ENCODE results near the gene SNRNP40.

Gene SNRNP40

DNA sequence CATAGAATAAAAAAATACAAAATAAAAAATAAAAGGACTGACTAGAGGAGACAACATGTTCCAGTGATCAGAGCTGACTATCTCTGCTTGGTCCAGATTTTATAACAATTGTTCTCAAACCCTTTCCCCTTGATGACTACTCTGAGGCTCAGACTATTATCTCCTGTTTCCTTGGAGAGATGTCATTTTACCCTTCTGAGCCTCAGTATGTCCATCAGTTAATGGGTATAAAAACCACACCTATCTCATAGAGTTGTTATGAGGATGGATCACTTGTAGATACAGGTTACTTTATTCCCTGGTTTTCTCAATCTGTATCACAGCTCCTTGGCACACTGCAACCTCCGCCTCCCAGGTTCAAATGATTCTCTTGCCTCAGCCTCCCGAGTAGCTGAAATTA lies 63.9 kb downstream of the SNRNP40 start:
- no peaks in the 10 kb centered on the region for H3K36me3 Mint-ChIP-seq
- DNase-seq (ENCODE audit: low spot score in 2 of 2): no peak
- no peaks in the 10 kb centered on the region for H3K9me3 Mint-ChIP-seq
- no peak overlapping the region for H3K27ac Mint-ChIP-seq
- no peak overlapping the region for H3K4me3 Mint-ChIP-seq
- H3K4me1 Mint-ChIP-seq: no peaks in the 10 kb centered on the region
- peaks cover 17% of the 10 kb centered on the region for H3K27me3 Mint-ChIP-seq
- ATAC-seq (ENCODE audit: low read depth): no peak

DNA sequence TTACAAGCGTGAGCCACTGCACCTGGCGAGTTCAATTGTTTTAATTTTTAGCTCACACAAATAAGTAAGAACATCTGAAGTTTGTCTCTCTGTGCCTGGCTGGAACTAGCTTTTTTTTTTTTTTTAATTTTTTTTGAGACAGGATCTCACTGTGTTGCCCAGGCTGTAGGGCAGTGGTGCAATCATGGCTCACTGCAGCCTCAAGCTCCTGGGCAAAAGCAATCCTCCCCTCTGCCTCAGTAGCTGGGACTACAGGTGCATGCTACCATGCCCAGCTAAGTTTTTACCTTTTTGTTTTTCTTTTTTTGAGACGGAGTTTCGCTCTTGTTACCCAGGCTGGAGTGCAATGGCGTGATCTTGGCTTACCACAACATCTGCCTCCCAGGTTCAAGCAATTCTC lies 64.8 kb downstream of the SNRNP40 start:
- Mint-ChIP-seq H3K4me1 (no peaks in the 10 kb centered on the region), H3K4me3 (no peak overlapping the region), H3K27me3 (peaks cover 17% of the 10 kb centered on the region), H3K9me3 (no peaks in the 10 kb centered on the region), H3K27ac (no peak overlapping the region), H3K36me3 (no peaks in the 10 kb centered on the region)
- ATAC-seq (ENCODE audit: low read depth): no peak
- DNase-seq (ENCODE audit: low spot score in 2 of 2): no peak

DNA sequence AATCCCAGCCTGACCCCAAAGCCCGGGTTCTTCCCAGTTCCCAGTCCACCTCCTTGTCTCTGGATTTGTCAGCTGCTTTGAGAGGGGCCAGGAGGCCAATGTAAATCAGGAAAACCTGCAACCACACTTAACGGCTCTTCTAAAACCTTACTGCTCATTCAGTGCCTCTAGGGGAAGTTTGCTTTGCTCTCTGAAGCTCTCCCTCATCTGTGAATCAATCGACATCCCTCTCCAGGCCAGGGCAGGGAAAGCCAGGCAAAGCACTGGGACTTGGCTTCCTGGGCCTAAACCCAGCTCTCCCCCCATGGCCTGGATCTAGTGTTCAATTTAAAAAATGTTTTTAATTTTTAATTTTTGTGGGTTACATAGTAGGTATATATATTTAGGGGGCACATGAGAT lies 66.2 kb downstream of the SNRNP40 start:
- Mint-ChIP-seq H3K27me3 (peaks cover 10% of the 10 kb centered on the region), H3K9me3 (no peaks in the 10 kb centered on the region), H3K36me3 (no peaks in the 10 kb centered on the region), H3K4me3 (no peak overlapping the region), H3K4me1 (no peaks in the 10 kb centered on the region), H3K27ac (no peak overlapping the region)
- ATAC-seq (ENCODE audit: low read depth) (no peak), DNase-seq (ENCODE audit: low spot score in 2 of 2) (no peak)

DNA sequence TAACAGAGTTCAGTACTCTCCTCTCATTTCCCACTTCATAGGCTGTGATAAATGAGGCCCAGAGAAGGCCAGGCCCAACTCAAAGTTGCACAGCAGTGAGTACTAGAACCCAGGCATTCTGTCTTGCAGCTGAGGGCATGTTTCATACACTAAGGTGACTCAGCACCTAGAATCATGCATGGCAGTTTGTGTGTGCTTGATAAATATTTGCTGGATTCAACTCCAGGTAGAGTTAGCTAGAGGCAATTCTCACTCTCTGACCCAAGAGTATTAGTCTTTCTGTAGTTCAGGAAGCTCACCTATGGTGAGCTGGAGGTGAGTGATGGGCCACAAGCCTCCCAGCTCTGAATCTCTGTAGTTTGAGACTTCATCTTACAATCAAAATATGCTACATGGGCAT lies 67.6 kb downstream of the SNRNP40 start:
- Mint-ChIP-seq H3K36me3 (no peaks in the 10 kb centered on the region), H3K27me3 (peaks cover 2% of the 10 kb centered on the region), H3K4me1 (no peaks in the 10 kb centered on the region), H3K4me3 (no peak overlapping the region), H3K27ac (no peak overlapping the region), H3K9me3 (no peaks in the 10 kb centered on the region)
- DNase-seq (ENCODE audit: low spot score in 2 of 2) (no peak), ATAC-seq (ENCODE audit: low read depth) (no peak)

DNA sequence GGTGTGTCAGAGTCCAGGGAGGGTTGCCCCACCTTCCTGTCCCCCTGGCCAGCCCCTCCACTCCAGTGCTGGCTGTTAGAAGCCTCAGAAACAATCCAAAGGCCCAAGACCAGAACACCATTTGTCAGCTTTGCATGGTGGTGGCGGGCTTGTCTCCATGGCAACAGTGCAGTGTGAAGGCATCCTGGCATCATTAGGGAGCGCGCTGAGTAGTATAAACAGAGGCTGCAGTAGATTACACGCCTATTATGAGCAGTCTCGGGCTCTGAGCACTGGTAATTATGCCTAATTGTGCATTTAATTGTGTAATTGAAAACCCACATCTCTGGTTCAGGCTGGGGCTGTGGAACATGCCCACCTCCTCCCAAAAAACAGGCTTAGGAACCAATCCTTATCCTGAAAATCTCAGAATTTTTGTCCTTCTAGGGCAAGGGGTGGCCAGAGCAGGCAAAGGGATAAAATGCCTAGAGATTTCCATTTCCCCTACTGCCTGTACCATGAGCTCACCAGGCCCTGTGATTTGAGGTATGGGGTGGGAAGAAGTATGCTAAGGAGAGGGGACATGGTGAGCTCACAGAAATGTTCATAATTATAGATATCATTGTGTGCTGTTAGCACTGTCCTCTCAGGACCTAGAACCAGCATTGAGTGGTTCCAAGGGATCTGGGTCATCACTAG lies 68.6 kb downstream of the SNRNP40 start:
- ATAC-seq (ENCODE audit: low read depth): no peak
- H3K9me3 Mint-ChIP-seq: no peaks in the 10 kb centered on the region
- no peak overlapping the region for H3K4me3 Mint-ChIP-seq
- H3K36me3 Mint-ChIP-seq: no peaks in the 10 kb centered on the region
- no peak for DNase-seq (ENCODE audit: low spot score in 2 of 2)
- H3K27me3 Mint-ChIP-seq: peaks cover 4% of the 10 kb centered on the region
- H3K4me1 Mint-ChIP-seq: no peaks in the 10 kb centered on the region
- no peak overlapping the region for H3K27ac Mint-ChIP-seq

DNA sequence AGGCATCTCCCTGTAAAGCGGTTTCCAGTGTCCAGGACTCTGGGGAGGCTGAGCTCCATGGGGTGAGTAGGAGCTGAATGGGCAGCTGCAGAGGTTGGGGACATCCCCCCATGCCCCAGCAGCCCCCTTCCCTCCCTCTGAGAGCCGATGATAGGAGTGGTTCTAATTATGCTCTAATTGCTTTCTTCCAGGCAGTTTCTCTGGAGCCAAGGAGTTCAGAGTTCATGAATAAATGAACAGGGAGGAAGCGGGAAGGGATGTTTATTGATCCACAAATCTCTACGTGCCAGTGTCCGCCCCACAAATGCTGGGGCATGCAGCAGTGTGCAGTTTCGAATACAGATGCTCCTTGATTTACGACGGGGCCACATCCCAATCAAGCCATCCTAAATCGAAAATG lies 72.5 kb downstream of the SNRNP40 start:
- Mint-ChIP-seq H3K36me3 (no peaks in the 10 kb centered on the region), H3K27ac (no peak overlapping the region), H3K9me3 (no peaks in the 10 kb centered on the region), H3K27me3 (peaks cover 2% of the 10 kb centered on the region), H3K4me1 (no peaks in the 10 kb centered on the region), H3K4me3 (no peak overlapping the region)
- ATAC-seq (ENCODE audit: low read depth) (no peak), DNase-seq (ENCODE audit: low spot score in 2 of 2) (no peak)

DNA sequence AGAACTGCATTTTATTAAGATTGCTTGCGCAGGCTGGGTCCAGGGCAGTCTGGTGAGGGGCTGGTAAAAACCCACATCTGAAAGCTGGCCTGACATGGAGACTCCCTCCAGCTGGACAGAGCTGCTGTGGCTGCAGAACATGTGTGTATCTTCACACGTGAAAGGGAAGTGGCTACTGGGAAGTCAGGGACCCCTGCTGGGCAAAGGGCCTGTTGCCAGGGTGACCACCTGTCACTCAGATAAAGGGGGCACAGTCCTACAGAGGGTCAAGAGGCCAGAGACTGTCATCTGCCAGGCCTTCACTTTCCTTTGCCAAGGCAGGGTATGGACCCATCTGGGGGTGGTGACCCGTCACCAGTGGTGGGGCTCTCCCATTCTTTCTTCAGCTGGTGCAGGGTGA lies 74.4 kb downstream of the SNRNP40 start:
- Mint-ChIP-seq H3K9me3 (no peaks in the 10 kb centered on the region), H3K4me3 (no peak overlapping the region)
- no peak for DNase-seq (ENCODE audit: low spot score in 2 of 2)

DNA sequence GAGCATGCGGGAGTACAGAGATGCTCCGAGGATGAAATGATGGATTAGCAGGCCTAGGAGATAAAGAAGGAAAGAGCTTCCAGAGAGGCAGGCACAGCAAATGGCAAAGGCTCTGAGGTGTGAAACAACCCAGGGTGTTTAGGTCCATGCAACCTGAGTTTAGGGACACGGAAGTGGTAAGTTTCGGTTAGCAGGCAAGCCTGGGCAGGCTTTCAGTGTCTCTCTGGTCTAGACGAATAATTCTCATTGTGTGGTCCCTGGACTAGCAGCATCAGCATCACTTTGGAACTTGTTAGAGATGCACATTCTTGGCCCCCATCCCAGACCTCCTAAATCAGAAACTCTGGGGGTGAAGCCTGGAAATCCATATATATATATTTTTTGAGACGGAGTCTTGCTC lies 75.5 kb downstream of the SNRNP40 start:
- Mint-ChIP-seq H3K27me3 (peaks cover 2% of the 10 kb centered on the region), H3K4me3 (no peak overlapping the region), H3K9me3 (no peaks in the 10 kb centered on the region), H3K36me3 (no peaks in the 10 kb centered on the region), H3K4me1 (no peaks in the 10 kb centered on the region), H3K27ac (no peak overlapping the region)
- no peak for ATAC-seq (ENCODE audit: low read depth)
- DNase-seq (ENCODE audit: low spot score in 2 of 2): no peak

More for the DNA sequence above, 74.4 kb downstream of the SNRNP40 start:
- ATAC-seq (ENCODE audit: low read depth): no peak
- no peaks in the 10 kb centered on the region for H3K4me1 Mint-ChIP-seq
- no peaks in the 10 kb centered on the region for H3K36me3 Mint-ChIP-seq
- no peak overlapping the region for H3K27ac Mint-ChIP-seq
- peaks cover 2% of the 10 kb centered on the region for H3K27me3 Mint-ChIP-seq

DNA sequence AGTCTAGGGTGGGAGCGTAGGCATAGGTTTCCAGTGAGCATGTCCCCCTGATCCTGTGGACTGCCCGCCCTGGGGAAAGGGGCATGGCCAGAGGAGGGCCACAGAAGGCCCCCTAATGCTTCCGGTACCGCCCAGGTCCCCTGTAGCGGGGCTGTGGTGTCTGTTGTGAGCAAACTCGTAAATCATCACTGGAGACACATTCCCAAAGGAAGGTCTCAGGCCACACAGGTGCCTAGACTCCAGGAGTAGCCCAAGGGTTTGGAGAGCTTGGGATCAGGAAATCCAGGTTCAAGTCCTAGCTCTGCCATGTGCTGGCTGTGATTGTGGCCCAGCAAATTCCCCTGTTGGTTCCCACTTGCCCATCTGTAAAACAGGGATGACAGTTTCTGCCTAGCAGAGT lies 77.1 kb downstream of the SNRNP40 start:
- DNase-seq (ENCODE audit: low spot score in 2 of 2): no peak
- H3K4me3 Mint-ChIP-seq: no peak overlapping the region
- H3K27ac Mint-ChIP-seq: no peak overlapping the region
- no peak for ATAC-seq (ENCODE audit: low read depth)
- no peaks in the 10 kb centered on the region for H3K4me1 Mint-ChIP-seq
- no peaks in the 10 kb centered on the region for H3K36me3 Mint-ChIP-seq
- peaks cover 4% of the 10 kb centered on the region for H3K27me3 Mint-ChIP-seq
- peaks cover under 1% of the 10 kb centered on the region for H3K9me3 Mint-ChIP-seq

DNA sequence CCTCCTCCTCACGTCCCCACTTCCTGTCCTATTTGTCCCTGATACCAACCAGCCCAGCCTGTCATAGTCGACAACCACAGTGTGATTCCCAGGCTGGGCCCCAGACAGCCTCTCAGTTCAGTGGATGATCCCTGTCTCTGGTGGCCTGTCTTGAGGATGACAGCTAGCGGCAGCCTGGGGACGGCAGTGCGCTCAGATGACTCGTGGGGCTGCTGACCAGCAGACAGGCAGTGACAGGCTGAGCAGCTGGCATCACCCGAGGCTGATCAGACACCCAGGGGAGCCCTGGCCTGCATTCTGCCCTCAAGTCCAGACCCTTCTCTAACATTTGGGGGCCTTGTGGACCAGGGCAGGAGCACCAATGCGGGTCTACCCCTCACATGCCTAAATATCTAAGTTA lies 77.9 kb downstream of the SNRNP40 start:
- Mint-ChIP-seq H3K4me1 (no peaks in the 10 kb centered on the region), H3K36me3 (no peaks in the 10 kb centered on the region), H3K4me3 (no peak overlapping the region), H3K27ac (no peak overlapping the region), H3K27me3 (peaks cover 5% of the 10 kb centered on the region), H3K9me3 (peaks cover 3% of the 10 kb centered on the region)
- ATAC-seq (ENCODE audit: low read depth) (no peak), DNase-seq (ENCODE audit: low spot score in 2 of 2) (no peak)

DNA sequence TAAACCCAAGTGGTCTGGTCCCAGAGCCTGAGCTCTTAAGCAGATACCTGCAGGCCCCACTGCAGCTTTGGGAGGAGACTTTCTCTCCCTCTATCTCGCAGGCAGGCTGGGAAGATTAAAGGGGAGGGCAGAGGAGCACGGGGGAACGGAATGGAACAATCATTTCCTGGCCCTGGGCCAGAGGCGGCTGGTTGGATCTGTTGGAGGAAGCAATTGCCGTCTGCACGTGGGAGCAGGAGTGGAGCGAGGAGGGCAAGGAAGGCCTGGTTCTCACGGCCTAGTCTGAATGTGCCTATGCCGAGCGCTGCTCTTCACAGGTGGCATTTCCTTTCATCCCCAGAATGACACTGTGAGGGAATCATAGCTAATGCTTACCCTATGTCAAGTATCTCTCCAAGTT lies 80.6 kb downstream of the SNRNP40 start:
- H3K27me3 Mint-ChIP-seq: peaks cover 5% of the 10 kb centered on the region
- no peaks in the 10 kb centered on the region for H3K36me3 Mint-ChIP-seq
- H3K9me3 Mint-ChIP-seq: peaks cover 3% of the 10 kb centered on the region
- H3K4me1 Mint-ChIP-seq: no peaks in the 10 kb centered on the region
- ATAC-seq (ENCODE audit: low read depth): no peak
- H3K4me3 Mint-ChIP-seq: no peak overlapping the region
- no peak overlapping the region for H3K27ac Mint-ChIP-seq
- DNase-seq (ENCODE audit: low spot score in 2 of 2): no peak

DNA sequence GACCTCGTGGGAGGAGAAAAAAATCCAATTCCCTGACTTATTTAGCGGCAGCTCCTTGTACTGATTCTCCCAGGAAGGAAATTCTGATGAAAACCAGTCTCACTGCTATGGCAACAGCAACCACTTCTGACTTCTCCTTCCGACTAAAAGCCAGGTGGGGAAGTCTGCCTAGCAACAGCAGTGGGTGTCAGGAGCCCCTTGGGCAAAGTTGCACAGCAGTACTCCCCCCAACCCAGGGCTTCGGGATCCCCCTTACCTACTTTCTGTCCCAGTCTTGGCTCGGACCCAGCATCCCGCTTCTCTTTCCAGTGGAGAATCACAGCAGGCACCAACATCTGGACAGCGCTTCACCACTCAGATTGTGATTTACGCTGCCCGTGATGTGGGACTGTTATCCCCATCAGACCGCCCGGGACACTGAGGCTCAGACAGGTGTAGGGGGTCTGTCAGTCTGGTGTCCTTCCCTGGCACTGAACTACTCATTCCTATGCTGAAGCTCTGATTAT lies 81.5 kb downstream of the SNRNP40 start:
- H3K9me3 Mint-ChIP-seq: peaks cover 3% of the 10 kb centered on the region
- H3K36me3 Mint-ChIP-seq: no peaks in the 10 kb centered on the region
- ATAC-seq (ENCODE audit: low read depth) (no peak), DNase-seq (ENCODE audit: low spot score in 2 of 2) (no peak)
- H3K4me1 Mint-ChIP-seq: no peaks in the 10 kb centered on the region
- no peak overlapping the region for H3K4me3 Mint-ChIP-seq
- H3K27me3 Mint-ChIP-seq: peaks cover 5% of the 10 kb centered on the region
- no peak overlapping the region for H3K27ac Mint-ChIP-seq

DNA sequence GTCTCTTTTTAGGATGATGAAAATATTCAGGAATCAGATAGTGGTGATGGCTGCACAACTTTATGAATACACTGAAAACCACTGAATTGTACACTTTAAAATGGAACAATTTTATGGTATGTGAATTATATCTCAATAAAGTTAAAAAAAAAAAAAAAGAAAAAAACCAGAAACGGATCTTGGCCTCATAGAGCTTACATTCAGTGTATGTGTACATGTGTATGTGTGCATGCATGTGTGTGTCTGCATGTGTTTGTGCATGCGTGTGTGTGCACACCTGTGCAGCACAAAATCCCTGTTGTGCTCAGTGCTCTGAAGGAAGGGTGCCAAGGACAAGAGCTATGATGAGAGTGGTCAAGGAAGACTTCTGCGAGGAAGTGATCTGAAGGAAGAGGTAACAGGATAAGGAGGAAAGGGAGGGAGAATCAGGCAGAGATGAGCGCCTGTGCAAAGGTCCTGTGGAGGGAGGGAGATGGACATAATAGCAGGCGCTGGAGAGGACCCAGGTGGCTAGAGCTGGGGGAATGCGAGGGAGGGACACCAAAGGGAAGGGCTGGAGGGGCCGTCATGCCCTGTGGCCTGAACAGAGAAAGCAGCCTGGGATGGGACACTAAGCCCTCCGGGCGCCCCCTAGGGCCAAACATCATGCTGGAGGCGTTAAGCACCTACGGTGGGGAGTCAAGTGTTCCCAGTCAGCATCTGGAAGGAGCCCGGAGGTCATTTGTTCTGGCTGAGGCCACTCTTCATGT lies 82.1 kb downstream of the SNRNP40 start:
- no peak for DNase-seq (ENCODE audit: low spot score in 2 of 2)
- Mint-ChIP-seq H3K27me3 (peaks cover 7% of the 10 kb centered on the region), H3K4me3 (no peak overlapping the region), H3K27ac (no peak overlapping the region), H3K36me3 (peaks cover 1% of the 10 kb centered on the region), H3K9me3 (peaks cover 3% of the 10 kb centered on the region), H3K4me1 (no peaks in the 10 kb centered on the region)
- no peak for ATAC-seq (ENCODE audit: low read depth)
